ENCODE measurements around the gene TMEM132C.

The TMEM132C gene

GRCh38 chr12:128423205-128423604 is 156.2 kb downstream of the TMEM132C start:
- H3K4me3 ChIP-seq (ENCODE audit: low read depth, low read length) = no peak overlapping the region
- DNase-seq (ENCODE audit: low read depth, low spot score) = no peak
- TF ChIP-seq CTCF (IDR thresholded peaks at IDR 0.05; ENCODE audit: insufficient read depth, low read length, missing control alignments) = no peak
- ChIA-PET POLR2A (no interaction called here), CTCF (no interaction called here)

DNA sequence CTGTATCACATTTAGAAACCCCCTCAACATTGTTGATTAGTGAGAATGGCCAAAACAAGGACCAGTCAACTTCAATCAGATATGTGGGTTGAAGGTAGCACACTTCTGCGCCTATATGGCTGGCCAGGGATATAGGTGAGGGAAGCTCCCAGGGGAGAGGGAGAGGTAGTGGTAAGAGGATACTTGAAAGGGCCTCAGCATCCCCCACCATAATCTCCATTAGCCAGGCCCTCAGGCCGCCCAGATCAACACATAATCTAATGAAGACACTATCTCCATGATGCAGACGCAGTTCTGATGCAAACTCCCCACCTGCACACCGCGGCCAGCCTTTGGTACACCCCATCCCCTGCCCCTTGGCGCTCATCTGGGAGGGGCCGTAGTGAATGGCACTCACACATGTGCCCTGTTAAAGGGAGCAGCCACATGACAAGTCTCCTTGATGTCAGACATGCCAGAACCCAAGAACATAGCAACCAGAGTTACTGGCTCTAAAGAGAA is 158.0 kb downstream of the TMEM132C start:
- ChIA-PET POLR2A (no interaction called here), CTCF (no interaction called here)
- no peak for TF ChIP-seq CTCF (IDR thresholded peaks at IDR 0.05; ENCODE audit: insufficient read depth, low read length, missing control alignments)
- no peak overlapping the region for H3K4me3 ChIP-seq (ENCODE audit: low read depth, low read length)
- DNase-seq (ENCODE audit: low read depth, low spot score) = no peak

DNA sequence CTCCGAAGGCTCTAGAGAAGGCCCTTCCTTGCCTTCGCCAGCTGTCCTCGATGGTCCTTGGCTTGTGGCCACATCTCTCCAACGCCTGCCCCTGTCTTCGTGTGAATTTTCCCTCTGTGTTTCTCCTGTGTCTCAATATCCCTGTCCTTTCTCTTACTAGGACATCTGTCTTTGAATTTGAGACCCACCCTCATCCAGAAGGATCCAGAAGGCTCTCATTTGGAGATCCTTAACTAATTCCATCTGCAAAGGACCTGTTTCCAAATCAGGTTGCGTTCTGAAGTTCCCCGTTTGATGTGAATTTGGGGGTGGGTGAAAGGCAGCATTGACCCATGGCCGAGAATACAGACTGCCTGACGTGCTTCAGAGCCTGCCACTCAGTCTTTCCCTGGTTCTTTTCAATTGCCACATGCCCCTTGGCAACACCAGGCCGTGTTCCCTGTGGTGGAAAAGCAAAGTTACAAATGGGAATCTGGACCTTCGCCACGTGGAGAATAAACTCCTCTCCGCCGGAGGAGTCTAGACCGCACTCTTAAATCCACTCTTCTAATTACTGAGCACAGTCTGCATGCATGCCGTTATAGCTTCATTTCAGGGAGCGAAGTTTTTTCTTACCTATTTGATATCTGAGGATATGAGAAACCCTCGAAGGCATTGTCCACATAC is 158.8 kb downstream of the TMEM132C start:
- POLR2A ChIA-PET = no interaction called here
- no peak for DNase-seq (ENCODE audit: low read depth, low spot score)
- no peak overlapping the region for H3K4me3 ChIP-seq (ENCODE audit: low read depth, low read length)
- TF ChIP-seq CTCF (IDR thresholded peaks at IDR 0.05; ENCODE audit: insufficient read depth, low read length, missing control alignments) = no peak
- CTCF ChIA-PET = no interaction called here

DNA sequence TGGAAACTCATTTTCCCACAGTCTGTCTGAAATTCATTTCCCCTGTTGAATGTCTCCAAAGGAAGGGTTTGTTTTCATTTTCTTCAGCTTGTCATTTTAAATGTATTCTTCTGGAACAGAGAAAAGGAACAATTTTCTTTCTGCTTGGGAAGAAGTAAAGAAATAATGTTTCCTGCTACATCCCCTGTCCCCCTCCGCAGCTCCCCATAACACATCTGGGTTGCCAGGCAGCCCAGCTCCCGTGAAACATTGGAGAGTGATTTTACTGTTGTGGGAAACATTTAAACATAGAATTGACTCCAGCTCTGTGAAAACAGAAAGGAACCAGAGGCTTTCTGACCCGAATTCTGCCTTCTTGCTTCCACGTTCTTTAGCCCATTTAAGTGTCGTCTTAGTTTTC is 159.5 kb downstream of the TMEM132C start:
- POLR2A ChIA-PET = no interaction called here
- CTCF ChIA-PET = no interaction called here

DNA sequence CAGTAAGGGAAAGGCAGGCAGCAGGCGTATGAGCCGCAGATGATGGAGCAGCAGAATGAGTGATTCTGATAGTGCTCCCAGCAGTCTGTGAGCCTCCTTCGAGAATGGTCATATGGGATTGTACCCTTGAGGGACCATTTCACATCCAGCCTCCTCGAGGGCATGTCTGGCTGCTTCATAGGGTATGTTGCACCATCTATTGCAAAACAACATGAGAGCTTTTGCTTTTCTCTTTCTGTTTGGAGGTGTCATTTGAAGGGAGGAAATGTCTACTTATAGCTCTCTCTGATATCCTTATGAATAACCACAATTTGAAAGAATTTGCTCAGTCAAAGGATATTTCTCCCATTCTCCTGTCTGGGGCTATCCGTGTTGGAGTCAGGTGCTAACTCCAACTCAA is 172.8 kb downstream of the TMEM132C start:
- DNase-seq (ENCODE audit: low read depth, low spot score) = no peak
- CTCF ChIA-PET = no interaction called here
- no peak for TF ChIP-seq CTCF (IDR thresholded peaks at IDR 0.05; ENCODE audit: insufficient read depth, low read length, missing control alignments)
- POLR2A ChIA-PET = no interaction called here
- no peak overlapping the region for H3K4me3 ChIP-seq (ENCODE audit: low read depth, low read length)

More for the DNA sequence above, 159.5 kb downstream of the TMEM132C start:
- no peak for TF ChIP-seq CTCF (IDR thresholded peaks at IDR 0.05; ENCODE audit: insufficient read depth, low read length, missing control alignments)
- DNase-seq (ENCODE audit: low read depth, low spot score) = no peak
- H3K4me3 ChIP-seq (ENCODE audit: low read depth, low read length) = no peak overlapping the region

DNA sequence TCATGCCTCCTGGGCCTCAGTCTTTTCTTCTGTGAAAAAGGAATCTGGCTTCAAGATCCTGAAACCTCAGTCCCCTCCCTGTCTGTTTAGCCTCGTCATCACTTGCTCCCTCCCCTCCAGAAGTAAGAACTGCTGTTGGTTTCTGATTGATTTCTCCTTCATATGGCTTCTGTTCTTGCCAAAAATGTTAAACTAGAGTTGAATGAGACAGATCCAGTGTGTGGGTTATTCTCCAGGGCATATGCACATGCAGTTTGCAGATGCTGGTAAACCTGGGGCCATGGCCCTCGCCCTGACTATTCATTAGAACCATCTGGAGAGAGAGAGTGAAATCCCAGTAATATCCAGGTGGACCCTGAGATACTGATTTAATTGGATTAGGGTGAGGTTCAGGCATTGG is 175.1 kb downstream of the TMEM132C start:
- no peak for TF ChIP-seq CTCF (IDR thresholded peaks at IDR 0.05; ENCODE audit: insufficient read depth, low read length, missing control alignments)
- ChIA-PET POLR2A (no interaction called here), CTCF (no interaction called here)
- no peak for DNase-seq (ENCODE audit: low read depth, low spot score)
- no peak overlapping the region for H3K4me3 ChIP-seq (ENCODE audit: low read depth, low read length)
